Hepatocyte (in vitro differentiated cells): ENCODE data around the gene NPFFR2. TPM values are rescaled to one million over a fixed set of nuclear protein-coding genes. Genes with fewer than 3 reads are reported as not detected.

ENCODE experiments used
- DNase-seq: peaks from one replicate; pipeline ENCODE4 v3.0.0-alpha.2; 2016; ENCODE audit warnings: low spot score
- H2AFZ ChIP-seq: fragments of 200-600 bp; sonication (generic); 2 replicates; pipeline ENCODE4 v1.6.0; 2016; ENCODE audit warnings: antibody characterized with exemption, mild to moderate bottlenecking
- H3K27ac ChIP-seq: fragments of 200-600 bp; sonication (generic); 2 replicates; pipeline ENCODE4 v1.5.1; 2016; ENCODE audit warnings: mild to moderate bottlenecking
- H3K27me3 ChIP-seq: fragments of 200-600 bp; sonication (generic); 2 replicates; pipeline ENCODE4 v1.6.1; 2016
- H3K36me3 ChIP-seq: fragments of 200-600 bp; sonication (generic); replicated peaks from 2 replicates; pipeline ENCODE4 v1.5.1; 2016; ENCODE audit warnings: low read depth; ENCODE audit not compliant: insufficient read depth
- H3K4me1 ChIP-seq: fragments of 200-600 bp; sonication (generic); 2 replicates; pipeline ENCODE4 v1.5.1; 2016; ENCODE audit warnings: mild to moderate bottlenecking, moderate library complexity; ENCODE audit not compliant: insufficient read depth
- H3K4me2 ChIP-seq: fragments of 200-600 bp; sonication (generic); 2 replicates; pipeline ENCODE4 v1.6.0; 2016
- H3K4me3 ChIP-seq: fragments of 200-600 bp; sonication (generic); 2 replicates; pipeline ENCODE4 v1.5.1; 2016; ENCODE audit warnings: mild to moderate bottlenecking
- H3K79me2 ChIP-seq: fragments of 200-600 bp; sonication (generic); 2 replicates; pipeline ENCODE4 v1.6.0; 2017; ENCODE audit warnings: mild to moderate bottlenecking
- H3K9me2 ChIP-seq: fragments of 200-600 bp; sonication (generic); replicated peaks from 2 replicates; pipeline ENCODE4 v1.6.0; 2017; ENCODE audit warnings: mild to moderate bottlenecking; ENCODE audit not compliant: insufficient read depth
- H3K9me3 ChIP-seq: fragments of 200-600 bp; sonication (generic); 2 replicates; pipeline ENCODE4 v1.5.1; 2016; ENCODE audit warnings: low read depth, mild to moderate bottlenecking
- H4K20me1 ChIP-seq: fragments of 200-600 bp; sonication (generic); 2 replicates; pipeline ENCODE4 v1.6.0; 2016; ENCODE audit warnings: mild to moderate bottlenecking; ENCODE audit not compliant: insufficient read depth, poor library complexity, severe bottlenecking
- EZH2 ChIP-seq: fragments of 200-600 bp; sonication (generic); IDR thresholded peaks from 2 replicates; pipeline ENCODE4 v1.6.1; 2016; ENCODE audit warnings: antibody characterized with exemption, mild to moderate bottlenecking, borderline replicate concordance
- EZH2phosphoT487 ChIP-seq: fragments of 200-600 bp; sonication (generic); IDR thresholded peaks from one replicate; pipeline ENCODE4 v1.6.1; 2018; ENCODE audit warnings: antibody characterized with exemption, mild to moderate bottlenecking, low read depth, moderate library complexity; ENCODE audit not compliant: unreplicated experiment, severe bottlenecking
- WGBS: methylation state at CpG from one replicate; pipeline ENCODE4 v1.1.6; 2016; ENCODE audit warnings: low lambda C conversion rate; ENCODE audit errors: missing lambda C conversion rate; 5-methylcytosine and 5-hydroxymethylcytosine counted together
- polyA plus RNA-seq: library from polyadenylated mRNA; unstranded; fragments of >200 nt; fragmentation: Nextera tagmentation; extraction: Ambion mirVana; gene quantifications from 2 replicates; pipeline ENCODE4 v1.2.1, GENCODE V29; 2016
- total RNA-seq: library from RNA; depleted of rRNA; stranded (reverse); fragments of >200 nt; gene quantifications from 2 replicates; pipeline ENCODE4 v1.2.3, GENCODE V29; 2014
- TF ChIP-seq, protein P1 (sequence below): fragments of 200-600 bp; sonication (generic); IDR thresholded peaks from 2 replicates; pipeline ENCODE4 v1.5.1; 2016; ENCODE audit warnings: antibody characterized with exemption, mild to moderate bottlenecking; ENCODE audit not compliant: poor library complexity

NPFFR2 gene
- total and polyA plus RNA-seq, 2 experiments from 2014 or later, result 2.0 to 2.9 TPM

DNA sequence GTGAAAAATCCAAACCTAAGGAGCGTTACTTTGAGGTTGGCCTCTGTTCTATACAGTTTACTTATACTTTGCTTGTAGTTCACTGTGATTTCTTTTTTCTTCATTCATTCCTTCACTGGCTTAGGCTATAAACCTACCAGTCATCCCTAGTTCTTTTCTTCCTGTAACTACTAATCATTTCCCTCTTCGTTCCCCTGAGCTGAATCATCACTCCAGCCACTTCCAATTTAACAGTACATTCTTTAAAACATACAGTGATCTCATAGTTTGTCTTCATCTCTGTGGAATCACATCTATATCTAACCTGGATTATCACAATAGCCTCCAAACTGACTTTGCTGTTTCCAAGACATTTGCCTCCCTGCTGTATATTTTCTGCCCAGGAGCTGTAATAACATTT, 25.2 kb upstream of the NPFFR2 start:
- no peaks in the 10 kb centered on the region for H3K9me2 ChIP-seq
- no peaks in the 10 kb centered on the region for H3K36me3 ChIP-seq
- no peaks in the 10 kb centered on the region for H3K9me3 ChIP-seq
- no peak for TF ChIP-seq EZH2
- no peak for TF ChIP-seq EZH2phosphoT487
- TF ChIP-seq, protein P1, sequence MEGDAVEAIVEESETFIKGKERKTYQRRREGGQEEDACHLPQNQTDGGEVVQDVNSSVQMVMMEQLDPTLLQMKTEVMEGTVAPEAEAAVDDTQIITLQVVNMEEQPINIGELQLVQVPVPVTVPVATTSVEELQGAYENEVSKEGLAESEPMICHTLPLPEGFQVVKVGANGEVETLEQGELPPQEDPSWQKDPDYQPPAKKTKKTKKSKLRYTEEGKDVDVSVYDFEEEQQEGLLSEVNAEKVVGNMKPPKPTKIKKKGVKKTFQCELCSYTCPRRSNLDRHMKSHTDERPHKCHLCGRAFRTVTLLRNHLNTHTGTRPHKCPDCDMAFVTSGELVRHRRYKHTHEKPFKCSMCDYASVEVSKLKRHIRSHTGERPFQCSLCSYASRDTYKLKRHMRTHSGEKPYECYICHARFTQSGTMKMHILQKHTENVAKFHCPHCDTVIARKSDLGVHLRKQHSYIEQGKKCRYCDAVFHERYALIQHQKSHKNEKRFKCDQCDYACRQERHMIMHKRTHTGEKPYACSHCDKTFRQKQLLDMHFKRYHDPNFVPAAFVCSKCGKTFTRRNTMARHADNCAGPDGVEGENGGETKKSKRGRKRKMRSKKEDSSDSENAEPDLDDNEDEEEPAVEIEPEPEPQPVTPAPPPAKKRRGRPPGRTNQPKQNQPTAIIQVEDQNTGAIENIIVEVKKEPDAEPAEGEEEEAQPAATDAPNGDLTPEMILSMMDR, result no peak
- no peak overlapping the region for H3K27ac ChIP-seq
- no peaks in the 10 kb centered on the region for H3K4me1 ChIP-seq
- no peaks in the 10 kb centered on the region for H3K79me2 ChIP-seq
- H2AFZ ChIP-seq, result no peak overlapping the region
- no peak overlapping the region for H3K4me3 ChIP-seq
- no peak overlapping the region for H3K4me2 ChIP-seq
- H4K20me1 ChIP-seq, result no peaks in the 10 kb centered on the region
- DNase-seq, result no peak
- no peaks in the 10 kb centered on the region for H3K27me3 ChIP-seq
- WGBS, result 74% methylated on average over 2 of the region's 2 CpGs

DNA sequence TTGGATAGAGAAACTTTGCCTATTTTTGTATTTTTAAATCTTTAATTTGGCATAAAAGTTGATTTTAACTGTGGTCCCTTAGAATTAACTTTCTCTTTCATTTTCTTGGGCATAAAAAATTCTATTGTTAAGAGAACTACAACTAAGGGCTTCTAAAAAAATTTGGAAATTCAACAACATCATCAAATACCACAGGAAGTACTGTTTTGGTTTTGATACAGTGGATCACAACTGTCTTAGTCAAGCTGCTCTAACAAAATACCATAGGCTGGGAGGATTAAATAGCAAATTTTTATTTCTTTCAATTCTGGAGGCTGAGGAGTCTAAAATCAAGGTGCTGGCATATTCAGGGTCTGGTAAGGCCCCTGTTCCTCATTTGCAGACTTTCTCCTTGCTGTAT, 19.9 kb upstream of the NPFFR2 start:
- no peak for DNase-seq
- Histone ChIP-seq H3K9me3 (no peaks in the 10 kb centered on the region), H3K4me3 (no peak overlapping the region), H3K4me2 (no peak overlapping the region), H3K9me2 (no peaks in the 10 kb centered on the region), H2AFZ (no peak overlapping the region), H3K79me2 (no peaks in the 10 kb centered on the region), H3K36me3 (no peaks in the 10 kb centered on the region), H3K27me3 (no peaks in the 10 kb centered on the region), H3K27ac (no peak overlapping the region), H3K4me1 (no peaks in the 10 kb centered on the region), H4K20me1 (no peaks in the 10 kb centered on the region)
- TF ChIP-seq, protein P1, result no peak
- TF ChIP-seq EZH2phosphoT487, result no peak
- TF ChIP-seq EZH2, result no peak

DNA sequence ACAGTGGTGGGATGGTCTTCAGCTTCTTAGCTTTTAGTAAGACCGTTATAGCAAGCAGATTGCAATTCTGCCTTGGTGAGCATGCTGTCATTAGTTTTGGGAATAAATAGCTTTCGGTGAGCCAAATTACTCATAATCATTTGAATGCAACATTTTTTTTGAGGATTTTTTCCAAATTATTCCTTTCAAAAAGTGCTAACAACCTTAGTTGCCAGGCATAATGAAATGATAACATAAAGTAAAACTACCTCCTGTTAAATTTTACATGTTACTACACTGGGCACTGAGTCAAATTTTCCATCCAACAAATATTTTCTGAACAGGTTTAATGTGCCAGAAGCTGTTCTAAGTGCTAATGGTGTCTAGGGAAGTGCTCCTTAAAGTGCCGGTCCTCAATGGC, 15.8 kb upstream of the NPFFR2 start:
- H3K36me3 ChIP-seq, result no peaks in the 10 kb centered on the region

More for the DNA sequence above, 15.8 kb upstream of the NPFFR2 start:
- no peak overlapping the region for H2AFZ ChIP-seq
- no peaks in the 10 kb centered on the region for H3K9me3 ChIP-seq
- H3K9me2 ChIP-seq, result no peaks in the 10 kb centered on the region
- no peaks in the 10 kb centered on the region for H3K4me1 ChIP-seq
- DNase-seq, result no peak
- H3K27ac ChIP-seq, result no peak overlapping the region
- H3K27me3 ChIP-seq, result no peaks in the 10 kb centered on the region
- H3K79me2 ChIP-seq, result no peaks in the 10 kb centered on the region
- H3K4me3 ChIP-seq, result no peak overlapping the region
- no peaks in the 10 kb centered on the region for H4K20me1 ChIP-seq
- 90% methylated on average over 3 of the region's 3 CpGs for WGBS
- TF ChIP-seq EZH2 (no peak), EZH2phosphoT487 (no peak)
- TF ChIP-seq, protein P1, result no peak
- no peak overlapping the region for H3K4me2 ChIP-seq
